Memory B cell (primary cell): Measurements from ENCODE around the gene SRF.

Source experiments
- ATAC-seq: fragments of 150-1000 bp; cut with Tn5 transposase; 2 replicates; pipeline ENCODE4 v1.10.0; 2021; ENCODE audit warnings: low read depth, mild to moderate bottlenecking, moderate library complexity
- DNase-seq, 2 donors: peaks; one replicate each; pipeline ENCODE4 v3.0.0; 2022; ENCODE audit warnings: low spot score in 2 of 2
- H3K27ac Mint-ChIP-seq: one replicate; pipeline ENCODE4 v1.8.0; 2022; ENCODE audit warnings: mild to moderate bottlenecking, moderate library complexity, mixed read lengths
- H3K27me3 Mint-ChIP-seq: one replicate; pipeline ENCODE4 v1.8.0; 2022; ENCODE audit warnings: mixed read lengths
- H3K36me3 Mint-ChIP-seq: one replicate; pipeline ENCODE4 v1.8.0; 2022; ENCODE audit warnings: mild to moderate bottlenecking, mixed read lengths
- H3K4me1 Mint-ChIP-seq: one replicate; pipeline ENCODE4 v1.8.0; 2022; ENCODE audit warnings: mixed read lengths
- H3K4me3 Mint-ChIP-seq: one replicate; pipeline ENCODE4 v1.8.0; 2022; ENCODE audit warnings: mild to moderate bottlenecking, moderate library complexity, mixed read lengths
- H3K9me3 Mint-ChIP-seq: one replicate; pipeline ENCODE4 v1.8.0; 2022; ENCODE audit warnings: mixed read lengths

The SRF gene

GRCh38 chr6:43203718-43204095, 32.6 kb downstream of the SRF start:
- Mint-ChIP-seq H3K4me3 (no peak overlapping the region), H3K36me3 (peaks cover 28% of the 10 kb centered on the region), H3K27ac (no peak overlapping the region)

GRCh38 chr6:43204271-43205105, 33.4 kb downstream of the SRF start:
- Mint-ChIP-seq H3K36me3 (peaks cover 28% of the 10 kb centered on the region), H3K27me3 (no peaks in the 10 kb centered on the region)
- ATAC-seq = no peak

More at GRCh38 chr6:43203718-43204095, 32.6 kb downstream of the SRF start:
- H3K4me1 Mint-ChIP-seq = no peaks in the 10 kb centered on the region
- DNase-seq = no peak
- no peaks in the 10 kb centered on the region for H3K27me3 Mint-ChIP-seq
- no peak for ATAC-seq
- no peaks in the 10 kb centered on the region for H3K9me3 Mint-ChIP-seq

GRCh38 chr6:43205849-43206248, 34.8 kb downstream of the SRF start:
- DNase-seq (no peak), ATAC-seq (no peak)
- no peak overlapping the region for H3K4me3 Mint-ChIP-seq
- no peaks in the 10 kb centered on the region for H3K4me1 Mint-ChIP-seq
- H3K27ac Mint-ChIP-seq = no peak overlapping the region
- no peaks in the 10 kb centered on the region for H3K9me3 Mint-ChIP-seq
- peaks cover 23% of the 10 kb centered on the region for H3K36me3 Mint-ChIP-seq
- no peaks in the 10 kb centered on the region for H3K27me3 Mint-ChIP-seq

More at GRCh38 chr6:43204271-43205105, 33.4 kb downstream of the SRF start:
- DNase-seq = no peak
- Mint-ChIP-seq H3K9me3 (no peaks in the 10 kb centered on the region), H3K4me3 (no peak overlapping the region), H3K27ac (no peak overlapping the region), H3K4me1 (no peaks in the 10 kb centered on the region)

GRCh38 chr6:43207286-43207685, 36.2 kb downstream of the SRF start:
- Mint-ChIP-seq H3K4me1 (no peaks in the 10 kb centered on the region), H3K27ac (no peak overlapping the region), H3K9me3 (no peaks in the 10 kb centered on the region), H3K27me3 (no peaks in the 10 kb centered on the region), H3K4me3 (no peak overlapping the region), H3K36me3 (peaks cover 19% of the 10 kb centered on the region)
- ATAC-seq (no peak), DNase-seq (no peak)

- DNase-seq (no peak), ATAC-seq (no peak)
- H3K4me1 Mint-ChIP-seq = no peaks in the 10 kb centered on the region
- H3K4me3 Mint-ChIP-seq = no peak overlapping the region
- no peaks in the 10 kb centered on the region for H3K27me3 Mint-ChIP-seq
- no peak overlapping the region for H3K27ac Mint-ChIP-seq
- peaks cover 13% of the 10 kb centered on the region for H3K36me3 Mint-ChIP-seq
- H3K9me3 Mint-ChIP-seq = no peaks in the 10 kb centered on the region
Measured at GRCh38 chr6:43211955-43212354, 40.9 kb downstream of the SRF start.

GRCh38 chr6:43213431-43213830, 42.4 kb downstream of the SRF start:
- no peak for DNase-seq
- no peak overlapping the region for H3K4me3 Mint-ChIP-seq
- no peaks in the 10 kb centered on the region for H3K9me3 Mint-ChIP-seq
- peaks cover 1% of the 10 kb centered on the region for H3K4me1 Mint-ChIP-seq
- ATAC-seq = no peak
- no peaks in the 10 kb centered on the region for H3K27me3 Mint-ChIP-seq
- H3K36me3 Mint-ChIP-seq = peaks cover 15% of the 10 kb centered on the region
- no peak overlapping the region for H3K27ac Mint-ChIP-seq

GRCh38 chr6:43215066-43215465, 44.0 kb downstream of the SRF start:
- Mint-ChIP-seq H3K4me3 (no peak overlapping the region), H3K36me3 (peaks cover 23% of the 10 kb centered on the region), H3K27me3 (no peaks in the 10 kb centered on the region), H3K9me3 (no peaks in the 10 kb centered on the region), H3K27ac (no peak overlapping the region), H3K4me1 (peaks cover 6% of the 10 kb centered on the region)
- ATAC-seq (no peak), DNase-seq (no peak)

GRCh38 chr6:43216200-43216599, 45.1 kb downstream of the SRF start:
- no peak overlapping the region for H3K4me3 Mint-ChIP-seq
- H3K27ac Mint-ChIP-seq = no peak overlapping the region
- peaks cover 25% of the 10 kb centered on the region for H3K36me3 Mint-ChIP-seq

GRCh38 chr6:43217351-43217750, 46.3 kb downstream of the SRF start:
- H3K4me3 Mint-ChIP-seq = no peak overlapping the region
- H3K4me1 Mint-ChIP-seq = peaks cover 15% of the 10 kb centered on the region
- DNase-seq (no peak), ATAC-seq (no peak)
- H3K9me3 Mint-ChIP-seq = no peaks in the 10 kb centered on the region
- no peaks in the 10 kb centered on the region for H3K27me3 Mint-ChIP-seq
- no peak overlapping the region for H3K27ac Mint-ChIP-seq
- peaks cover 25% of the 10 kb centered on the region for H3K36me3 Mint-ChIP-seq

More at GRCh38 chr6:43216200-43216599, 45.1 kb downstream of the SRF start:
- ATAC-seq (no peak), DNase-seq (no peak)
- H3K9me3 Mint-ChIP-seq = no peaks in the 10 kb centered on the region
- peaks cover 9% of the 10 kb centered on the region for H3K4me1 Mint-ChIP-seq
- no peaks in the 10 kb centered on the region for H3K27me3 Mint-ChIP-seq

GRCh38 chr6:43219119-43219518, 48.0 kb downstream of the SRF start:
- Mint-ChIP-seq H3K9me3 (no peaks in the 10 kb centered on the region), H3K27me3 (no peaks in the 10 kb centered on the region), H3K4me1 (peaks cover 27% of the 10 kb centered on the region), H3K36me3 (peaks cover 25% of the 10 kb centered on the region), H3K27ac (no peak overlapping the region), H3K4me3 (no peak overlapping the region)
- ATAC-seq (no peak), DNase-seq (no peak)

- Mint-ChIP-seq H3K27ac (no peak overlapping the region), H3K36me3 (peaks cover 25% of the 10 kb centered on the region)
Measured at GRCh38 chr6:43219814-43220213, 48.7 kb downstream of the SRF start.

GRCh38 chr6:43220439-43220951, 49.4 kb downstream of the SRF start:
- DNase-seq (no peak), ATAC-seq (no peak)
- no peaks in the 10 kb centered on the region for H3K9me3 Mint-ChIP-seq
- peaks cover 36% of the 10 kb centered on the region for H3K4me1 Mint-ChIP-seq
- peaks cover 22% of the 10 kb centered on the region for H3K36me3 Mint-ChIP-seq
- no peaks in the 10 kb centered on the region for H3K27me3 Mint-ChIP-seq
- H3K4me3 Mint-ChIP-seq = no peak overlapping the region
- peak overlapping the region; percentile 97 for H3K27ac Mint-ChIP-seq

More at GRCh38 chr6:43219814-43220213, 48.7 kb downstream of the SRF start:
- Mint-ChIP-seq H3K27me3 (no peaks in the 10 kb centered on the region), H3K9me3 (no peaks in the 10 kb centered on the region), H3K4me3 (no peak overlapping the region), H3K4me1 (peaks cover 33% of the 10 kb centered on the region)
- ATAC-seq = no peak
- no peak for DNase-seq

- DNase-seq = no peak
- no peak overlapping the region for H3K4me3 Mint-ChIP-seq
- no peak for ATAC-seq
- H3K9me3 Mint-ChIP-seq = no peaks in the 10 kb centered on the region
- H3K36me3 Mint-ChIP-seq = peaks cover 22% of the 10 kb centered on the region
- peak overlapping the region; percentile 97 for H3K27ac Mint-ChIP-seq
- peaks cover 41% of the 10 kb centered on the region for H3K4me1 Mint-ChIP-seq
- no peaks in the 10 kb centered on the region for H3K27me3 Mint-ChIP-seq
Measured at GRCh38 chr6:43221046-43221972, 50.2 kb downstream of the SRF start.
